Amniotic stem cell (primary cell): ENCODE data around the gene MYBPH.
A peak's percentile ranks its signal among the peaks of the same experiment; 100 is the strongest.

Experiments
- DNase-seq: peaks from one replicate; lab custom pipeline; 2025; lab: John Stamatoyannopoulos, UW

MYBPH gene

DNA sequence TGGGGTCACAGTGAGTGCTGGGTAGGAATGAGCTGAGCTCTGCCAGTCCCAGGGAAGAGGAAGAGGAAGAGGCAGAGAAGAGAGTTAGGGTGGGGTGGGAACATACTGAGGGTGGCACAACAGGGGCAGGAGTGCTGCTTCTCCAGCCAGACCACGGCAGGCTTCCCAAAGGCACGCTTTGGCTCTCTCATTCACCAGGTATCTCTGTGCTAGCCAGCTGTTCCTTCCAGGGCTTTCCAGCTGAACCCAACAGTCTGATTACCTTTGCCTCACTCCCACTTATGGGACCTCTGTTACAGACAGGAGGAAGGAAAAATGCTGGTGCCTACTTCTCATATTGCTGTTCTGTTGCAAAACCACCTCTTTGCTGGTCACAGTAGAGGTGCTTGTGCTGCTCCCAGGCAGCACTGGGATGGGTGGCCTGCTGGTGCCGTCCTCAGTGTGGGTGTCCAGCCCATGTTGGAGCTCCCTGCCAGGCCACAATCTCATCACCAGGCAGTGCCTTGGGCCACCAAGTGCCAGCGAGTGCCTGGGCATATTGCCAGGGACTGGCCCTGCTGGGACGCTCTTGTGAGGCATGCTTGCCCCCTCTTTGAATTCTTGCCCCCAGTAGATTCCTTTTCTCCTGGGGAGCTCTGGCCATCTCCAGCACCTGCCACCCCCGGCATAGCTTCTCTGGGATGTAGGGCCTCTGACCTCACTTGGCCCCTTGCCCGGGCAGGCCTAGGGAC is 46.0 kb downstream of the MYBPH start:
- no peak for DNase-seq

DNA sequence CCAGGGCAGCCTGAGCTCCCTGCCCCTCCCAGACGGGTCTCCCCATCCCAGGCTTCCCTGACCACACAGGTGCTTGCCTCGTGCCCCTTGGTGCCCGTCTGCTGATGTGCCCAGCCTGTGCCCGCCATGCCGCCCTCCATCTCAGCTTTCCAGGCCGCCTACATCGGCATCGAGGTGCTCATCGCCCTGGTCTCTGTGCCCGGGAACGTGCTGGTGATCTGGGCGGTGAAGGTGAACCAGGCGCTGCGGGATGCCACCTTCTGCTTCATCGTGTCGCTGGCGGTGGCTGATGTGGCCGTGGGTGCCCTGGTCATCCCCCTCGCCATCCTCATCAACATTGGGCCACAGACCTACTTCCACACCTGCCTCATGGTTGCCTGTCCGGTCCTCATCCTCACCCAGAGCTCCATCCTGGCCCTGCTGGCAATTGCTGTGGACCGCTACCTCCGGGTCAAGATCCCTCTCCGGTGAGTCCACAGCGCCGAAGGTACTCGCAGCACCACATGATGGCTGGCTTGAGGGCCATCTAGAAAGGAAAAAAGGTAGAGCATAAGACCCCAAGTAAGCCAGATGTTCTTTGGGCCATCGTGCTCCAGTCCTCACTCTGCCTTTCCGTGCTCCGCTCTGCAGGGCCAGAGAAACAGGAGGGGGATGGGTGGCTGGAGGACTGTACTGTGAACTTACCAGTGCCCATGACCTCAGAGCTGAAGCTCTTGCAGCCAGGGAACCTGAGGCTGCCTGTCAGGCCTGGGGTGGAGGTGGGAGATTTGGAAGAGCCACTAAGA is 46.7 kb downstream of the MYBPH start:
- no peak for DNase-seq

DNA sequence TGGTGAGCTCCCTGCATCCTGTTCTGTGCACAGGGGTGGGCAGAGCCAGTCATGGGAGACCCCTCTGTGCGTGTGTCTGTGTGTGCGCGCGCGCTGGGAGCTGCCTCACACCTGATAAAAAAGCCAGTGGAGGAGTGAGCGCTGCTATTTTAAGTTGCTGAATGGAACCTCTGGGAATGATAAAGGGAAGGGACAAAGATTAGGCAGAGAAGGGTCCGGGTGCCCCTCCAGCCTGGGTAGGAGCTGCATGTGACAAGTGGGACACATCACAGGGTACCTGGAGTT is 47.3 kb downstream of the MYBPH start:
- DNase-seq = no peak

DNA sequence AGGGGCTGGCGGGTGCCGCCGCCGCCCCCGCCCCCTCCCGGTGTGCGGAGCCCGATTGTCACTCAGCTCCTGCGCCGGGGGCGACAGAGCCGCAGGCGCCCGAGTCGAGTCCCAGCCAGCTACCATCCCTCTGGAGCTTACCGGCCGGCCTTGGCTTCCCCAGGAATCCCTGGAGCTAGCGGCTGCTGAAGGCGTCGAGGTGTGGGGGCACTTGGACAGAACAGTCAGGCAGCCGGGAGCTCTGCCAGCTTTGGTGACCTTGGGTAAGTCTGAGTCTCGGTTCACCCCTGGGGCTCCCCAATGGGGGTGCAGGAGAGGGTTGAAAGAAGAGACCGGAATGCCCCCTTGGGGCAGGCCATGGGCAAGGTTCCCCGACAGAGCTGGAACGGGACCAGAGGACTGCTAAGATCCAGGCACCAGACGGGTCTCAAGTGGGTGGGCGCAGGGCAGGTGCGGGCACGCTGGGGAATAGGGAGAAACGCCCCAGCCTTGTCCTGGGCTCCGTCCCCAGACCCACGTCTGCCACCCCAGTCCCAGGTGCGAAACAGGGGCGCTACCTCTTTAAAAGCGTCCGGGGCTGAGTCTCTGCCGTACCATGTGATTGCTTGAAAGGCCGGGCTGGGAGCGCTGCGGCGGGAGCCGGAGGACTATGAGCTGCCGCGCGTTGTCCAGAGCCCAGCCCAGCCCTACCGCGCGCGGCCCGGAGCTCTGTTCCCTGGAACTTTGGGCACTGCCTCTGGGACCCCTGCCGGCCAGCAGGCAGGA is 47.8 kb downstream of the MYBPH start, which contains the start of gene ADORA1:
ADORA1 (plus strand) TSS at position 61 of the 765 bp plus-strand sequence. CDS start 1,116 bp downstream, outside the sequence.
- DNase-seq = peak; percentile 42

DNA sequence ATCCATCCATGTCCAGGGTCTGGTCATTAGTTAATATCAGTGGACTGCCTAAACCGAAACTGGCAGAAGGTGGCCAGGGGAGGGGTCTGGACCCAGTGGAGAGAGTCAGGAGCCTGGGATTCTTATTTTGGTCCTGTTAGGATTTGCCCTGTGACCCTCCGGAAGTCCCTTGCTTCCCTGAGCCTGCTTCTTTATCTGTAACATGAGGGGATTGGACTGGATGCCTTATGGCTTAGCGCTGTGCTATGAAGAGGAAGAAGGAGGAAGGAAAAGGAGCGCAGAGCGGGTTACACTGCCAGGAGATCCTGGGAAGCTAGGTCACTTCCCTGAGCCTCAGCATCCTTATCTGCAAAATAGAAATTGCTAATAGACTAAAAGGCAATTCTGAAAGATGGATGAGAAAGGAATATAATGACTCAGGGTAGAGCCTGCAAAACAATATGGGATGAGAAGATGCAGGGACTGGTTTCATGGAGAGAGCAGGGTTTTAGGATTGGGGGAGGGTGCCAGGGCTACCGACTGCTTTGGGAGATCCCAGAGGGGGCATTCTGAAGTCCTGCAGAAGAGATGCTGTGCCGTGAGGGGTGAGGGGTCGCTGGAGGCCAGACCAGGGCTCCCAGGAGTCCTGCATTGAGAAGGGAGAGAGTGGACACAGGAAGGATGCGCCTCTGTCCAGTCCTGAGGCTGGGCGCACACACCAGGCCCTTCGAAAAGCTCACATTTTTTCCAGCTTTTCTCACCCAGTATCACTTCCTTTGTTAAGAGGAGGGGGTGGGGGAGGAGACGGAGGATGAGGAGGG is 48.6 kb downstream of the MYBPH start:
- DNase-seq = no peak

DNA sequence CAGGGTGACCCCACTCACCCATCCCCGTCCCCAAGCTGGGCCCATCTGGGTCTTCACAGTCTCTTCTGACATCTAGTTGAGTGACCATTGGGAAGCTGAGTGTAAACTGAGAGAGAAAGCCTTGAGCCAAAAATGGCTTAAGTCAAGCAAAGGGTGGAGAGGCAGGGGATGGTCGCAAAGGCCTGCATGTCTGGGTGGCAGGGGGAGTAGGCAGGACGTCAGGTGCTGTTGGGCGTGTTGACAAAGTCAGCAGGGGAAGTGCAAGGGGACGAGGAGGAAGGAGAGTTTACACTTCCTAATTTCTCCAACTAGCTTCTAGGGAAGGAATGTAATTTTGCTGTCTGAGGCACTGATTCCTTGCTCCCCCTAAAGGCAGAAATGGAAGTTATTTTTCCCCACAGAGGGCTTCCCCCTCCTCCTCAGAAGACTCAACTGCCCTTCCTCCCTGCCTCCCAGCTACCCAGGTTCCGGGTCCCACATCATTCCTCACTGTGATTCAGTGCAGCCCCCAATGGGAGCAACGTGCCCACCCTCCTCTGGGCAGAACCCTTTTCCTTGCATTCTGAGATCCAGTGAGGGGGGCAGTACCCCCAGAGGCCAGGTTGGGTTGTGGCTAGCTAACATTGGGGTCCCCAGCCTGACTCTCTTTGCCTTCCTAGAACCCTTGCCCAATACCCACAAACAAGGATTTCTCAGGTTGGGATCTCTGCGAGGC is 49.3 kb downstream of the MYBPH start:
- peak; percentile 7 for DNase-seq

DNA sequence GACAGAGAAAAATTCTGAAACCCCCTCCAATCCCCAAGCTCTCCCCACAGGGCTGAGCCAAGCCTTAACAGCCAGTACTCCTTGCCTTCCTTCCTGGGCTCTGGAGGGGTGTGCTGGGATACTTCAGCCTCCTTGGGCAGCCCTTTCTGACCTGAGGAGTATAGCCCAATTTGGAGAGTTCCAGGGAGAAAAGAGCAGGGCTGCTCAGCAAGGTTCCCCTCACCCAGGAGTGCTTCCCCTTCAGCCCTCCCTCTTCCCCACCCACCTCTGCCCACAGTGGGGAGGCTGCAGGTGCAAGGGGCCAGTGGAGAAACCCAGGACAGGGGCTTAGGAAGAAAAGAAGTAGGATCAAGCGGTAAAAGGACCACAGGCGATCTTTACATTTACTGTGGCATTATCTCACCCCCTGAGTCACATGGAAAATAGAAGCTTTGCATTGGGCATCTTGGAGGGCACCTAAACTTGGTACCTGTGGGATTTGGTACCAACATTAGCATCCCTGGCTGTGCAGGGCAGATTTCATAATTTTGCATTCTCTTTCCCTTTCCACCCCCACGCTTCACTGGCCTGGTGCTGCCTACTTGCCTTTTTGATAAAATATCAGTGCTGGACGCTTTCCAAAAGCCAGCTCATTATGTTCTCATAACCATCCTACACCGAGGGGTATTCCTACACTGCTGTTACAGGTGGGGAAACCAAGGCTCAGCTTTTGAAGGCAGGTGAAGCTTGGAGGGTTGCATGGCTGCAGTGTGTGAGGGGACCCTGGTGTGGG is 50.9 kb downstream of the MYBPH start:
- DNase-seq = no peak

DNA sequence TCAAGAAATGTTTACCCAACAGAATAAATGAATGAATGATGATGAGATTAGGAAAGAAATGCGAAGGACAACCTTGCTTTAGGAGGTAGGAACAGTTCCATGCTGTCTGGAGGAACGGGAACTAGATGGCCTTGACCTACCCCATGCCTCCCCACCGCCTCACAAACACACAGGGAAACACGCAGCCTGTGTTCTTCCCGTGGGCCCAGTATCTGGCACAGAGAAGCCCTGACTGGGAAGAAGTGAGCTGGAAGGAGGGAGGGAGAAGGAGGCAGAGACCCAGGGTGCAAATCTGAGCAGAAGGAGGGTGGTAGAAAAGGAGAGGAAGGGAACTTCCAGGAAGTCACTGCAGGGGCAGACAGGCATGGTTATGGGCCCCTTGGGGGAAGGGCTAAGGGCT is 51.6 kb downstream of the MYBPH start:
- DNase-seq = no peak

DNA sequence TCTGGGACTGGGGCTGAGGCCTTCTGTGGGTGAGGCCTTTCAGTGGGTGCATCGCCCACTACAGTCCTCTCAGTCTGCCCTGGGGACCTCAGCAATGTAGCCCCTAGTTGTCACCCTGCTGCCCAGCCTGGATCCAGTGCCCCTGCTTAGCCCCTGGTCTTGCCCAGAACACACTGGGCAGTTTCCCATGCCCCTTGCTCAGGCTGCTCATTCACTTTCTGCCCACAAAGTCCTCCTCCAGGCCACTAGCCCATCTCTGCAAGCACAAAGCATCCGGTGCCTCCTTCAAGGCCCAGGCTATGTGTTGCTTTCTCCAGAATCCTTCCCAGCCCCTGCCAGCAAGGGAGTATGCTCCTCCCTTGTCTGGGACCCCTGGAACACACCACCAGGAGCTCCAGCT is 53.5 kb downstream of the MYBPH start:
- no peak for DNase-seq

DNA sequence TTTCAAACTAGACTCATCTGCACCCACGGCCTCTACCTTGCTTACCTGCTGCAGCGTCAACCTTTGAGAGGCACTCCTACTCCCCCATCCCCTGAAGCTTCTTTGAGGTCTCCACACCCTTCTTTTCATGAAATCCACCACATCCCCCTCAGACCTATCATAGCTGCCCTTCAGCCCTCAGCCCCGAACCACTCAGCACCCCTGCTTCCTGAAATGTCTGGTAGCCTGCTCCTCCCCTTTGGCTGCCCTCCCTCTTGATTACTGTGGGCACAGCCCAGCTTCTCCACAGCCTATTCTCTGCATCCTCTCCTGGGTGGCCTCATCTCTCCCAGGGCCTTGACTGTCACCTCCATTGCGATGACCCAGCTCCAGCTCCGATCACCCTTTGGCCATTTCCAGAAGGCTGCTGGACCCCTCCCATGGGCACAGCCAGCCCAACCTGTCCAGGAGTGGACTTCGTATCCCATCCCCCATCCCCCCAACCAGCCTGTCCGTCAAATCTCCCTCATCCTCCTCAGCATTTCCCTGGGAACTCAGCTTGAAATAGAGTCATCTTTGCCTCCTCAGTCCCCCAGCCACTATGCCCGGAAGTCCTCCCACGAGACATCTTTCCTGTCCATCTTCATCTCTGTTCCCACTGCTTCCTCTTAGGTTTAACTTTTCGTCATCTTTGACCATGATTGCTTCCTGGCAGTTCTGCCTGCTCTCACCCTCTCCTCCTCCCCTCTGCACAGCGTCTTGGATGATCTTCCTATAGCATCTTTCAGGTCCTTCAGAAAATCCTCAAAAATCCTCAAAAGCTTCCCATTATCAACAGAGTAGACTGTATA is 54.2 kb downstream of the MYBPH start:
- no peak for DNase-seq

DNA sequence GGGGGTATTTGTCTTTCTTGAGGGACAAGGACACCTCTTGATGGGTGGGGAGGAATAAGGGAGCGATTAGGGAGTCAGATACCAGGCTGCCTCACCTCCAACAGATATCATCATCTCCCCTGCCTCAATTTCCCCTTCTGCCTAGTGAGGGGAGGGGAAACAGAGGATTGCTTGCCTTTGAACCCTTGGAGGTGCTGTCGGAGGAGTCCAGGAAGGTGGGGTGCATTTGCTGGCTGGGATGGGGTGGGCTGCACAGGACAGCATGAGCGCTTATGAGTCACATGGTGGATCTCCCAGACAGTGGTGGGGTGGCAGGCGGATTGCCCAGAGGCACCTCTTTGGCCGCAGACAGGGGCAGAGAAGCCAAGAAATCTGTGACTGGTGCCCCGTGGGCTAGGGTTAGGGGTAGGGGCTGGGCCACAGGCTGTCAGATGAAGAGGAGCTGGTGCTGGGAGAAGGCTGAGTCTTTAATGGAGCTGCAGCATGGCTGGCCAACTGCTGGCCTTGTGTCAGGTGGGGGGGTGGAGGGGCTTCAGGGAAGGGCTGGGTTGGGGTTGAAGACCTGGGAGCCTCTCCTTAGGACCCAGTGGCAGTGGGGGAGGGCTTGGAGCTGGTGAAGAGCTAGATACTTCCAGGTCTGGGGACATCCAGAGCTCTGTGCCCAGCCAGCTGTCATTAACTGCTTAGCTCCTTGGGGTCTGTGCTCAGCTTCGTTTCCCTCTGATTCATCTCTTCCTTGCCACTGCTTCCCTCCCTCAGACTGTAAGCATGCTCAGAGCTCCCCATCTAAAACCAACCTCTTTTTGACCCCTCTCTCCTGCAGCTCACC is 55.1 kb downstream of the MYBPH start:
- no peak for DNase-seq
